ENCODE measurements around the gene GMIP.
A peak's percentile ranks its signal among the peaks of the same experiment; 100 is the strongest.

GMIP gene

GRCh38 chr19:19581391-19581790 is 62.1 kb downstream of the GMIP start:
- DNase-seq: no peak
- intact Hi-C loops (cut with DNase I): no loop called here

GRCh38 chr19:19580418-19580817 is 63.0 kb downstream of the GMIP start:
- intact Hi-C loops (cut with DNase I): no loop called here
- DNase-seq: no peak

GRCh38 chr19:19579533-19580361 is 63.7 kb downstream of the GMIP start:
- intact Hi-C loops (cut with DNase I): no loop called here
- peak in 1 of 10 donors; percentile 83 for DNase-seq

Data from posterior cingulate gyrus (tissue), 11 donors.